NB4 (cell line): ENCODE data around the gene OXNAD1.

Experiments
- POLR2A ChIP-seq: IDR thresholded peaks from 2 replicates; pipeline ENCODE4 v1.6.1; 2011; ENCODE audit warnings: mild to moderate bottlenecking; ENCODE audit not compliant: insufficient read length; ENCODE audit errors: extremely low read depth
- TF ChIP-seq, protein P1 (sequence below): IDR thresholded peaks from one replicate; pipeline ENCODE4 v1.5.1; 2012; ENCODE audit warnings: low read depth, low read length
- TF ChIP-seq, protein P2 (sequence below): IDR thresholded peaks from 2 replicates; pipeline ENCODE4 v1.6.1; 2011; ENCODE audit warnings: low read depth, low read length

DNA sequence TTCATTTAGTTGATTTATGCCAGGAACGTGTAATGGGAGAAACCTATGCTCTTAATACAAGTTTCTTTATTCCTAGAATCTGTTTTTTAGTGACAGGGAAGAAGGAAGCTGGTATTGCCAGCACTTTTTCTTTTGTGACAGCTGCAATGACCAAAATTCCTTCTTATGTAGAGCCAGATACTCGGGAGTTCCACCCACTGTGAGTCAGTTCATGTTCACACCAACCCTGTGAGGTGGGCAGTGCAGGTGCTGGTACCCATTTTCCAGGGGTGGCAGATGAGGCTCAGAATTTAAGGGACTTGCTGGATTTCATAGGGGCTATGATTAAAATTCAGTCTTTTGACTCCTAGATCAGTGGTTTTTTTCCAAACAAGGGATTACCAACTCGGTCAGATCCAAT, 34.7 kb downstream of the OXNAD1 start:
- TF ChIP-seq, protein P1, sequence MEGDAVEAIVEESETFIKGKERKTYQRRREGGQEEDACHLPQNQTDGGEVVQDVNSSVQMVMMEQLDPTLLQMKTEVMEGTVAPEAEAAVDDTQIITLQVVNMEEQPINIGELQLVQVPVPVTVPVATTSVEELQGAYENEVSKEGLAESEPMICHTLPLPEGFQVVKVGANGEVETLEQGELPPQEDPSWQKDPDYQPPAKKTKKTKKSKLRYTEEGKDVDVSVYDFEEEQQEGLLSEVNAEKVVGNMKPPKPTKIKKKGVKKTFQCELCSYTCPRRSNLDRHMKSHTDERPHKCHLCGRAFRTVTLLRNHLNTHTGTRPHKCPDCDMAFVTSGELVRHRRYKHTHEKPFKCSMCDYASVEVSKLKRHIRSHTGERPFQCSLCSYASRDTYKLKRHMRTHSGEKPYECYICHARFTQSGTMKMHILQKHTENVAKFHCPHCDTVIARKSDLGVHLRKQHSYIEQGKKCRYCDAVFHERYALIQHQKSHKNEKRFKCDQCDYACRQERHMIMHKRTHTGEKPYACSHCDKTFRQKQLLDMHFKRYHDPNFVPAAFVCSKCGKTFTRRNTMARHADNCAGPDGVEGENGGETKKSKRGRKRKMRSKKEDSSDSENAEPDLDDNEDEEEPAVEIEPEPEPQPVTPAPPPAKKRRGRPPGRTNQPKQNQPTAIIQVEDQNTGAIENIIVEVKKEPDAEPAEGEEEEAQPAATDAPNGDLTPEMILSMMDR: no peak
- TF ChIP-seq POLR2A: no peak
- TF ChIP-seq, protein P2, sequence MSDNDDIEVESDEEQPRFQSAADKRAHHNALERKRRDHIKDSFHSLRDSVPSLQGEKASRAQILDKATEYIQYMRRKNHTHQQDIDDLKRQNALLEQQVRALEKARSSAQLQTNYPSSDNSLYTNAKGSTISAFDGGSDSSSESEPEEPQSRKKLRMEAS: no peak
